Transverse colon (tissue), 4 donors: Measurements from ENCODE around the gene GPR141. TPM values are rescaled to one million over a fixed set of nuclear protein-coding genes. Genes with fewer than 3 reads are reported as not detected.

Source experiments
- DNase-seq: peaks from one replicate; pipeline ENCODE4 v3.0.0-alpha.2; 2019
- H3K27ac ChIP-seq, 4 donors: fragments of 200-600 bp; sonication (generic); 2 replicates each; pipeline ENCODE4 v1.5.1; 2016 to 2018; ENCODE audit warnings: inconsistent platforms in 4 of 4
- H3K27me3 ChIP-seq: fragments of 200-600 bp; sonication (generic); 2 replicates; pipeline ENCODE4 v1.5.1; 2017; ENCODE audit warnings: inconsistent platforms
- H3K36me3 ChIP-seq, 4 donors: fragments of 200-600 bp; sonication (generic); 2 replicates each; pipeline ENCODE4 v1.5.1; 2017 to 2019; ENCODE audit warnings: inconsistent platforms in 4 of 4
- H3K4me1 ChIP-seq, 4 donors: fragments of 200-600 bp; sonication (generic); 2 replicates each; pipeline ENCODE4 v1.5.1; 2017 to 2020; ENCODE audit warnings: inconsistent platforms in 4 of 4
- H3K4me3 ChIP-seq, 4 donors: fragments of 200-600 bp; sonication (generic); 1 replicate in 1 of 4; 2 replicates in 3 of 4; pipeline versions ENCODE4 v1.5.1 to v1.6.1; 2017 to 2019; ENCODE audit warnings: inconsistent platforms in 4 of 4
- H3K9me3 ChIP-seq, 2 donors: fragments of 200-600 bp; sonication (generic); 2 replicates each; pipeline ENCODE4 v1.5.1; 2017 to 2019; ENCODE audit warnings: inconsistent platforms in 2 of 2
- CTCF ChIP-seq, 5 experiments: fragments of 200-600 bp in 3 of 5; fragments of 450-650 bp in 2 of 5; sonication (generic) in 3 of 5; IDR thresholded peaks; 1 replicate in 2 of 5; 2 replicates in 3 of 5; pipeline ENCODE4 v1.5.1; 2016 to 2017; ENCODE audit warnings: antibody characterized with exemption in 5 of 5, inconsistent platforms in 3 of 5, mild to moderate bottlenecking in 2 of 5, moderate library complexity in 1 of 5
- EP300 ChIP-seq: sonication (generic); formaldehyde crosslinking; IDR thresholded peaks from one replicate; pipeline ENCODE4 v1.6.1; 2017; ENCODE audit warnings: antibody characterized with exemption, low read depth
- POLR2A ChIP-seq: fragments of 450-650 bp; IDR thresholded peaks from one replicate; pipeline ENCODE4 v1.6.1; 2016; ENCODE audit warnings: antibody characterized with exemption, mild to moderate bottlenecking, moderate library complexity
- POLR2AphosphoS5 ChIP-seq, 3 donors: sonication (generic); formaldehyde crosslinking; IDR thresholded peaks; one replicate each; pipeline ENCODE4 v1.6.1; 2016; ENCODE audit warnings: antibody characterized with exemption in 3 of 3
- WGBS, 2 donors: methylation state at CpG; one replicate each; pipeline ENCODE4 v1.1.5; 2018; ENCODE audit warnings: low coverage in 1 of 2; 5-methylcytosine and 5-hydroxymethylcytosine counted together
- in situ Hi-C, 4 donors: fragments of 200-750 bp; cut with MboI; loops; one replicate each; pipeline versions ENCODE4 v1.15.0 to v1.15.1; 2017; ENCODE audit warnings: low sequenced_read_pairs in 3 of 4, low pct_ligation_motif_present in 1 of 4, low pct_unique_long_range_greater_than_20kb in 1 of 4
- intact Hi-C: fragments of 100-400 bp; cut with DNase I; formaldehyde crosslinking; loops from one replicate; pipeline ENCODE4 v1.15.1; 2023; ENCODE audit warnings: low total_unique reads
- total RNA-seq, 4 donors: library from RNA; depleted of rRNA; stranded (reverse); fragments of >200 nt; gene quantifications; one replicate each; pipeline ENCODE4 v1.1.0, GENCODE V29; 2016

The GPR141 gene
- total RNA-seq, 4 donors from 2014 or later = not detected

- Histone ChIP-seq H3K36me3 (no peaks in the 10 kb centered on the region), H3K4me1 (no peaks in the 10 kb centered on the region), H3K27ac (no peak overlapping the region), H3K9me3 (no peaks in the 10 kb centered on the region), H3K4me3 (no peak overlapping the region), H3K27me3 (no peaks in the 10 kb centered on the region)
- no peak for TF ChIP-seq EP300
- TF ChIP-seq CTCF (IDR thresholded peaks at IDR 0.05) = no peak
- TF ChIP-seq POLR2AphosphoS5 (IDR thresholded peaks at IDR 0.05) = no peak
- 62 to 71% methylated on average over 6 to 7 of the region's 7 CpGs for WGBS, 2 donors
- in situ Hi-C loops (no loop called here), intact Hi-C loops (no loop called here)
- DNase-seq = no peak
Observed at GRCh38 chr7:37645282-37646050, 38.1 kb upstream of the GPR141 start.

DNA sequence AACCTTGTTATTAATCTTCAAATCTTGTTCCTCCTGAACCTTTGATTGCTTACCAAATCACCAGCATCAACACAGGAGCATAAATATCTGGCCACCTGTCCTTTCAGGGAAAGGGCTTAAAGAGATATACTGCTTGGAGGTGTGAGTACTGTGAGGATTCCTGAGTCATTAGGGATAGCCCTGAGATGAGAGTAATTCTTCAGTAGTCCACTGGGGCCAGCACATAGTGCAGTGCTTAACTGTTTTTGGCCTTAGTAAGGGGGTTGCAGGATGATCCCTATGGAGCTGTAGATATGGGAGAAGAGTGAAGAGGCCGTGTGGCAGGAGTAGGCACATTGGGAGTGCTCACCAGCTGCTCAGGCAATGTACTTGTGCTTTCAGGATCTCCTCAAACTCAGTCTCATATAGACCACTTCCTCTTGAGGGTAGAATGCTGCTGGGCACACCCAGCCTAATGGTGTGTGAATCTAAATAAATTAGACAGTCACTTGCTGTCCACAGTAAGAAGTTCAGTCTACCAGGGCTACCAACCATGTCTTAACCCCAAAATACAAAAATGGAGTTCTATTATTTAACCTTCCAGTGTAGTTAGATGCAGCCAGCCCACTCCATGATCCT, 26.5 kb upstream of the GPR141 start:
- H3K4me1 ChIP-seq = no peaks in the 10 kb centered on the region
- in situ Hi-C loops (no loop called here), intact Hi-C loops (no loop called here)
- no peaks in the 10 kb centered on the region for H3K36me3 ChIP-seq
- WGBS, 2 donors = 42% methylated on average over 1 of the region's 1 CpG; no CpG with 5 or more reads in 1 of the 2 donors
- no peak overlapping the region for H3K4me3 ChIP-seq
- H3K9me3 ChIP-seq = no peaks in the 10 kb centered on the region
- TF ChIP-seq CTCF (IDR thresholded peaks at IDR 0.05) = no peak
- no peaks in the 10 kb centered on the region for H3K27me3 ChIP-seq
- DNase-seq = no peak
- no peak overlapping the region for H3K27ac ChIP-seq

- Histone ChIP-seq H3K36me3 (no peaks in the 10 kb centered on the region), H3K27me3 (no peaks in the 10 kb centered on the region), H3K4me3 (no peak overlapping the region), H3K27ac (no peak overlapping the region), H3K4me1 (no peaks in the 10 kb centered on the region), H3K9me3 (no peaks in the 10 kb centered on the region)
- in situ Hi-C loops (no loop called here), intact Hi-C loops (no loop called here)
- DNase-seq = no peak
- TF ChIP-seq CTCF (IDR thresholded peaks at IDR 0.05) (no peak), POLR2AphosphoS5 (IDR thresholded peaks at IDR 0.05) (no peak), POLR2A (no peak), EP300 (no peak)
- WGBS, 2 donors = 24% methylated on average over 1 of the region's 1 CpG; no CpG with 5 or more reads in 1 of the 2 donors
Observed at GRCh38 chr7:37657816-37658215, 25.8 kb upstream of the GPR141 start.

DNA sequence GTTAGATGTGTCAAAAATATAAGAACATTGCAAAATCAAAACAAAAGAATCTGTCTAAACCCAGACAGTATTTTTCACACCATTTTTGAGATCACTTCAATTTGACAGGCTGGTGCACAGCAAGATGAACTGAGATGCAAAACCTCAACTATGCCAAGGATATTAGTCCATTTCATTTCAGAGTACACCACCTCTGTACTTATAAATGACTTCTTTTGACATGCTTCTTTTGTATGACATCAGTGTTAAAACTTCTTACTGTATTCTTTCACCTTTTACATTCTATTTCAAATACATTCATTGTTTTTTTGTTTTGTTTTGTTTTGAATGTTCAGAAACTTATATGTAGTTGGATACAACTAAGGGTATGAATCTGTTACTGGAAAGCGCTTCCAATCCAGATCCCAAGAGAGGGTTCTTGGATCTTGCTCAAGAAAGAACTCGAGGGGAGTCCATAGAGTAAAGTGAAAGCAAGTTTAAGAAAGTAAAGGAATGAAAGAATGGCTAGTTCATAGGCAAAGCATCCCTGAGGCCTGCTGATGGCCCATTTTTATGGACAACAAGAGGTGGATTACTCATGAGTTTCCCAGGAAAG, 23.5 kb upstream of the GPR141 start:
- Histone ChIP-seq H3K9me3 (no peaks in the 10 kb centered on the region), H3K4me3 (no peak overlapping the region), H3K36me3 (no peaks in the 10 kb centered on the region), H3K4me1 (no peaks in the 10 kb centered on the region), H3K27me3 (no peaks in the 10 kb centered on the region), H3K27ac (no peak overlapping the region)
- WGBS, 2 donors = 41 to 65% methylated on average over 2 of the region's 2 CpGs
- in situ Hi-C loops = no loop called here
- DNase-seq = no peak
- TF ChIP-seq POLR2A (no peak), EP300 (no peak), POLR2AphosphoS5 (IDR thresholded peaks at IDR 0.05) (no peak), CTCF (IDR thresholded peaks at IDR 0.05) (no peak)
- intact Hi-C loops = no loop called here
